ENCODE data around the gene ST3GAL4. TPM values are rescaled to one million over a fixed set of nuclear protein-coding genes. Genes with fewer than 3 reads are reported as not detected.

The ST3GAL4 gene, protein sequence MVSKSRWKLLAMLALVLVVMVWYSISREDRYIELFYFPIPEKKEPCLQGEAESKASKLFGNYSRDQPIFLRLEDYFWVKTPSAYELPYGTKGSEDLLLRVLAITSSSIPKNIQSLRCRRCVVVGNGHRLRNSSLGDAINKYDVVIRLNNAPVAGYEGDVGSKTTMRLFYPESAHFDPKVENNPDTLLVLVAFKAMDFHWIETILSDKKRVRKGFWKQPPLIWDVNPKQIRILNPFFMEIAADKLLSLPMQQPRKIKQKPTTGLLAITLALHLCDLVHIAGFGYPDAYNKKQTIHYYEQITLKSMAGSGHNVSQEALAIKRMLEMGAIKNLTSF
- 10.0 and 14.3 TPM in 2 replicates for total RNA-seq (2014; rRNA removed; shearing (Covaris generic))
- total RNA-seq (2022), result 17.4 and 18.8 TPM in 2 replicates
- percentile 61 among the genes with signal in this experiment for Bru-seq, nascent RNA
- BruChase-seq, experiment 1, labeled RNA remaining after a 6-hour chase, result percentile 70 among the genes with signal in this experiment
- BruChase-seq, experiment 2, labeled RNA remaining after a 2-hour chase, result percentile 63 among the genes with signal in this experiment
- long read RNA-seq, partial matches to known transcripts, result 0 of 8 reads
- long read RNA-seq, other reads (novel, unspliced or antisense), result 8 of 8 reads

DNA sequence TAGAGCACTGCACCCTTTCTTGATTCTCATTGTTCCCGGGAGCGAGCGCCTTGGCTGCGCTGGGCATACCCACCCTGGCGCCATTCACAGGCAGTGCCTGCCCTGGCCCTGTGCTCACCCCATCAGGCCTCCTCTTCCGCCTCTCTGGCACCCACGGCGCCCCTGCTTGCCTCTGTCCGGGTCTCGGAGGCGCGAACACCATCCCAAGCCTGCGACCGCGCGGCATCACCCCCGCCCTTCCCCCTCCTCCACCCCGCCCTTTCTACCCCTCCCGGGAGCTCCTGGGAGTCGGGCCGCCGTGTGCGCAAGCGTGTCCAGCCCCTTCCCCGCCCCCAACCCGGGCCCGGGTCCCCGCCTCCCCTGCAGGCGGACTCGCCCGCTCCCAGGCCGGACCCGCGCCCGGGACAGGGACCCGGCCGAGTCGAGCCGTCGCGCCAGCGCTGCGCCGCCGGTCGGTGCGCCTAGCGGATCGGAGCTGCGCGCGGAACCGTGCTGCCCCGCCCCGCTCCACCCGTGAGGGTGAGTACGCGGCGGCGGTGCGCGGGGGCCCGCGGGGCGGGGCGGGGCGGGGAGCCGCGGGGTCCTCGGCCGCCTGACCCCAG lies at the start of gene ST3GAL4:
TSS of gene ST3GAL4 (plus strand) at position 363 of the 602 bp plus-strand sequence. CDS start 50,470 bp downstream, outside the sequence.
- H3K79me2 ChIP-seq (ENCODE audit: insufficient read depth, low read depth, low read length), result peaks cover 44% of the 10 kb centered on the region; the same call in 1 of the 2 replicates

DNA sequence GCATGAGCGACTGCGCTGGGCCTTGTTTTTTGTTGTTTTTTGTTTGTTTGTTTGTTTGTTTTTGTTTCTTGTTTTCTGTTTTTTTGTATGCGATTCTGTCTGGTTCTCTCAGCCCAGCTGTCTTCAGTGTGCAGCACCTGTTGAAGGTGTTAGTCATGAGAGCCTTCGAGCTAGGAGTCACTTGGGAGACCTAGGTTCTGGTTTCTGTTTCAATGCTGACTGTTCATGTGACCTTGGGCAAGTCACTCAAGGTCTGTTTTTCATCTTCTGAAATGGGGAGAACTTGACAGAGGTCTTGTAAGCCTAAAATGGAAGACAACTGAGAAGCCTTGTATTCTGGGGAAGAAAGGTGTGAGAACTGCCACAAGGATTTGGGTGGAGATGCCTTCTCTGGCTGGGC lies 49.8 kb upstream of the ST3GAL4 start:
- peaks cover 27% of the 10 kb centered on the region; the same call in 1 of the 2 replicates for H3K79me2 ChIP-seq (ENCODE audit: insufficient read depth, low read depth, low read length)
- H3K4me2 ChIP-seq (ENCODE audit: low read length), result peak overlapping the region; percentile 9; the same call in 1 of the 2 replicates
- H3K9me3 ChIP-seq (ENCODE audit: low read length), result no peaks in the 10 kb centered on the region
- TF ChIP-seq EZH2phosphoT487 (IDR thresholded peaks at IDR 0.05; ENCODE audit: borderline replicate concordance, low read depth, low read length), result no peak
- TF ChIP-seq, protein P1, sequence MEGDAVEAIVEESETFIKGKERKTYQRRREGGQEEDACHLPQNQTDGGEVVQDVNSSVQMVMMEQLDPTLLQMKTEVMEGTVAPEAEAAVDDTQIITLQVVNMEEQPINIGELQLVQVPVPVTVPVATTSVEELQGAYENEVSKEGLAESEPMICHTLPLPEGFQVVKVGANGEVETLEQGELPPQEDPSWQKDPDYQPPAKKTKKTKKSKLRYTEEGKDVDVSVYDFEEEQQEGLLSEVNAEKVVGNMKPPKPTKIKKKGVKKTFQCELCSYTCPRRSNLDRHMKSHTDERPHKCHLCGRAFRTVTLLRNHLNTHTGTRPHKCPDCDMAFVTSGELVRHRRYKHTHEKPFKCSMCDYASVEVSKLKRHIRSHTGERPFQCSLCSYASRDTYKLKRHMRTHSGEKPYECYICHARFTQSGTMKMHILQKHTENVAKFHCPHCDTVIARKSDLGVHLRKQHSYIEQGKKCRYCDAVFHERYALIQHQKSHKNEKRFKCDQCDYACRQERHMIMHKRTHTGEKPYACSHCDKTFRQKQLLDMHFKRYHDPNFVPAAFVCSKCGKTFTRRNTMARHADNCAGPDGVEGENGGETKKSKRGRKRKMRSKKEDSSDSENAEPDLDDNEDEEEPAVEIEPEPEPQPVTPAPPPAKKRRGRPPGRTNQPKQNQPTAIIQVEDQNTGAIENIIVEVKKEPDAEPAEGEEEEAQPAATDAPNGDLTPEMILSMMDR (conservative IDR thresholded peaks at IDR 0.05; ENCODE audit: low read length), result no peak
- H3K27ac ChIP-seq (ENCODE audit: low read depth, low read length, poor library complexity, severe bottlenecking), result no peak overlapping the region
- no peak overlapping the region for H3K4me3 ChIP-seq (ENCODE audit: low read depth, low read length, poor library complexity, severe bottlenecking)
- peak; percentile 35 for DNase-seq (ENCODE audit: low spot score)
- POLR2A ChIA-PET, result interaction anchor here (0.7 to 1.4 kb wide), 3 partner anchors 19 to 114 kb away, joined by 4 to 7 read pairs (median 4); no protein-coding TSS in a partner anchor
- no peaks in the 10 kb centered on the region for H4K20me1 ChIP-seq (ENCODE audit: insufficient read depth, low read length)
- H3K9me2 ChIP-seq (ENCODE audit: insufficient read depth, low read length), result no peaks in the 10 kb centered on the region
- H2AFZ ChIP-seq (ENCODE audit: low read length), result no peak overlapping the region
- BruUV-seq (replicated peaks), result no TSS peak
- intact Hi-C loops (cut with micrococcal nuclease; ENCODE audit: unreplicated experiment), result loop anchor here (2.0 kb wide), 2 partner anchors 49 to 115 kb away; partner anchors contain the start of gene ST3GAL4
- H3K4me1 ChIP-seq (ENCODE audit: insufficient read depth, low read length, poor library complexity, severe bottlenecking), result peaks cover 17% of the 10 kb centered on the region
- CTCF ChIA-PET (ENCODE audit: unreplicated experiment), result interaction anchor here (0.7 kb wide), 1 partner anchor 48 kb away, joined by 3 read pairs; no protein-coding TSS in a partner anchor
- peaks cover 38% of the 10 kb centered on the region for H3K36me3 ChIP-seq (ENCODE audit: insufficient read depth, low read length)

More for the DNA sequence above, at the start of gene ST3GAL4:
- DNase-seq (ENCODE audit: low spot score), result peak; percentile 83
- Histone ChIP-seq H3K9me3 (ENCODE audit: low read length) (no peaks in the 10 kb centered on the region), H3K4me1 (ENCODE audit: insufficient read depth, low read length, poor library complexity, severe bottlenecking) (peaks cover 39% of the 10 kb centered on the region), H3K4me2 (ENCODE audit: low read length) (peak within 1 kb of the TSS; percentile 92), H3K9me2 (ENCODE audit: insufficient read depth, low read length) (no peaks in the 10 kb centered on the region), H3K4me3 (ENCODE audit: low read depth, low read length, poor library complexity, severe bottlenecking) (peak within 1 kb of the TSS; percentile 80), H3K27ac (ENCODE audit: low read depth, low read length, poor library complexity, severe bottlenecking) (peak within 1 kb of the TSS; percentile 66), H2AFZ (ENCODE audit: low read length) (peak within 1 kb of the TSS; percentile 58; the same call in 1 of the 2 replicates), H4K20me1 (ENCODE audit: insufficient read depth, low read length) (no peaks in the 10 kb centered on the region), H3K36me3 (ENCODE audit: insufficient read depth, low read length) (peaks cover 21% of the 10 kb centered on the region)
- ChIA-PET CTCF (ENCODE audit: unreplicated experiment) (interaction anchor here (0.5 to 0.9 kb wide), 5 partner anchors 75 to 222 kb away, joined by 3 to 6 read pairs (median 4); no protein-coding TSS in a partner anchor), POLR2A (interaction anchor here (0.5 to 3.6 kb wide), 7 partner anchors 18 to 144 kb away, joined by 3 to 27 read pairs (median 3); partner anchors contain the start of gene DCPS)
- BruUV-seq (replicated peaks), result no TSS peak
- TF ChIP-seq, protein P1 (conservative IDR thresholded peaks at IDR 0.05; ENCODE audit: low read length), result no peak
- no peak for TF ChIP-seq EZH2phosphoT487 (IDR thresholded peaks at IDR 0.05; ENCODE audit: borderline replicate concordance, low read depth, low read length)
- intact Hi-C loops (cut with micrococcal nuclease; ENCODE audit: unreplicated experiment), result loop anchor here (2.0 kb wide), 2 partner anchors 51 to 65 kb away; partner anchors contain the start of gene DCPS

Data from OCI-LY7 (cell line).